HEK293 (cell line): ENCODE measurements around the gene ITSN2.

Source experiments
- CTCF ChIA-PET: fragments of 350-600 bp; formaldehyde crosslinking; extraction: SDS; loops from one replicate; lab custom pipeline; 2021; ENCODE audit warnings: antibody characterized with exemption; lab: Yijun Ruan, JAX
- POLR2A ChIA-PET: fragments of 300-600 bp; formaldehyde crosslinking; extraction: SDS; loops from one replicate; lab custom pipeline; 2020; ENCODE audit warnings: antibody characterized with exemption, inconsistent platforms; lab: Yijun Ruan, JAX
- H3K27ac ChIP-seq: fragments of 200-500 bp; sonication (Bioruptor generic); 2 replicates; pipeline ENCODE4 v1.5.1; 2014; ENCODE audit warnings: low read depth, low read length, control low read depth, inconsistent platforms; ENCODE audit errors: extremely low read depth
- H3K36me3 ChIP-seq, 2 experiments: fragments of 200-500 bp in 1 of 2; sonication (Bioruptor generic) in 1 of 2; 1 replicate in 1 of 2; 2 replicates in 1 of 2; pipeline ENCODE4 v1.5.1; 2014 to 2017; ENCODE audit warnings: inconsistent platforms in 2 of 2, low read length in 2 of 2; ENCODE audit not compliant: control insufficient read depth in 2 of 2, insufficient read depth in 1 of 2
- H3K4me1 ChIP-seq: fragments of 200-500 bp; sonication (Bioruptor generic); 2 replicates; pipeline ENCODE4 v1.5.1; 2014; ENCODE audit warnings: mild to moderate bottlenecking, low read length, inconsistent platforms; ENCODE audit not compliant: control insufficient read depth, insufficient read depth
- H3K4me3 ChIP-seq: 2 replicates; pipeline ENCODE4 v1.5.1; 2011; ENCODE audit warnings: low read depth, mild to moderate bottlenecking, control low read depth, low read length, moderate library complexity
- H3K9me3 ChIP-seq: fragments of 200-500 bp; sonication (Bioruptor generic); 2 replicates; pipeline ENCODE4 v1.5.1; 2014; ENCODE audit warnings: low read depth, low read length, inconsistent platforms; ENCODE audit not compliant: control insufficient read depth, insufficient read depth
- ELK4 ChIP-seq: IDR thresholded peaks from 2 replicates; pipeline ENCODE4 v1.6.1; 2011; ENCODE audit warnings: mild to moderate bottlenecking, low read depth, low read length, borderline replicate concordance
- HIC1 ChIP-seq: fragments of 450-650 bp; formaldehyde crosslinking; IDR thresholded peaks from 2 replicates; pipeline ENCODE4 v1.5.1; 2016; ENCODE audit warnings: missing biosample characterization, missing genetic modification characterization
- KLF17 ChIP-seq: fragments of 450-650 bp; formaldehyde crosslinking; IDR thresholded peaks from 2 replicates; pipeline ENCODE4 v1.5.1; 2016; ENCODE audit warnings: missing biosample characterization, missing genetic modification characterization
- REST ChIP-seq: fragments of 450-650 bp; formaldehyde crosslinking; IDR thresholded peaks from 2 replicates; pipeline ENCODE4 v1.5.1; 2016; ENCODE audit warnings: missing biosample characterization, missing genetic modification characterization
- TRIM28 ChIP-seq: IDR thresholded peaks from 2 replicates; pipeline ENCODE4 v1.6.1; 2011; ENCODE audit warnings: low read length, control low read depth, borderline replicate concordance
- ZBTB49 ChIP-seq: fragments of 450-650 bp; formaldehyde crosslinking; IDR thresholded peaks from 2 replicates; pipeline ENCODE4 v1.5.1; 2016; ENCODE audit warnings: missing biosample characterization, missing genetic modification characterization, low read depth
- ZFP41 ChIP-seq: fragments of 450-650 bp; formaldehyde crosslinking; IDR thresholded peaks from 2 replicates; pipeline ENCODE4 v1.5.1; 2016; ENCODE audit warnings: missing biosample characterization, missing genetic modification characterization, borderline replicate concordance
- ZNF140 ChIP-seq: fragments of 450-650 bp; formaldehyde crosslinking; IDR thresholded peaks from 2 replicates; pipeline ENCODE4 v1.5.1; 2016; ENCODE audit warnings: missing biosample characterization, missing genetic modification characterization
- ZNF146 ChIP-seq: fragments of 450-650 bp; formaldehyde crosslinking; IDR thresholded peaks from 2 replicates; pipeline ENCODE4 v1.5.1; 2016; ENCODE audit warnings: missing biosample characterization, missing genetic modification characterization
- ZNF169 ChIP-seq: fragments of 450-650 bp; formaldehyde crosslinking; IDR thresholded peaks from 2 replicates; pipeline ENCODE4 v1.5.1; 2016; ENCODE audit warnings: missing biosample characterization, missing genetic modification characterization
- ZNF175 ChIP-seq: fragments of 450-650 bp; formaldehyde crosslinking; IDR thresholded peaks from 2 replicates; pipeline ENCODE4 v1.5.1; 2016; ENCODE audit warnings: missing biosample characterization, missing genetic modification characterization
- ZNF202 ChIP-seq: fragments of 450-650 bp; formaldehyde crosslinking; IDR thresholded peaks from 2 replicates; pipeline ENCODE4 v1.5.1; 2016; ENCODE audit warnings: missing biosample characterization, missing genetic modification characterization, borderline replicate concordance
- ZNF221 ChIP-seq: fragments of 450-650 bp; formaldehyde crosslinking; IDR thresholded peaks from 2 replicates; pipeline ENCODE4 v1.5.1; 2017; ENCODE audit warnings: missing biosample characterization, missing genetic modification characterization, borderline replicate concordance
- ZNF223 ChIP-seq: fragments of 450-650 bp; formaldehyde crosslinking; IDR thresholded peaks from 2 replicates; pipeline ENCODE4 v1.5.1; 2016; ENCODE audit warnings: missing biosample characterization, missing genetic modification characterization
- ZNF398 ChIP-seq: fragments of 450-650 bp; formaldehyde crosslinking; IDR thresholded peaks from 2 replicates; pipeline ENCODE4 v1.5.1; 2017; ENCODE audit warnings: missing biosample characterization, missing genetic modification characterization
- ZNF423 ChIP-seq: fragments of 450-650 bp; formaldehyde crosslinking; IDR thresholded peaks from 2 replicates; pipeline ENCODE4 v1.5.1; 2016; ENCODE audit warnings: missing biosample characterization, missing genetic modification characterization
- ZNF664 ChIP-seq: fragments of 450-650 bp; formaldehyde crosslinking; IDR thresholded peaks from 2 replicates; pipeline ENCODE4 v1.5.1; 2016; ENCODE audit warnings: missing biosample characterization, missing genetic modification characterization

The ITSN2 gene

GRCh38 chr2:24210723-24211122 is 149.6 kb downstream of the ITSN2 start (continued):
- TF ChIP-seq ZNF140 (tag by site-specific recombination) = no peak
- no peak for TF ChIP-seq ZNF169
- TF ChIP-seq ZBTB49 = no peak
- TF ChIP-seq ZNF221 = no peak
- TF ChIP-seq ZNF664 (tag by site-specific recombination) = no peak

- POLR2A ChIA-PET = no interaction called here
- Histone ChIP-seq H3K27ac (no peak overlapping the region), H3K4me1 (no peaks in the 10 kb centered on the region), H3K36me3 (peaks cover 0 to 30% of the 10 kb centered on the region in 2 experiments; a peak in 2 of 3 replicates), H3K4me3 (no peak overlapping the region), H3K9me3 (no peaks in the 10 kb centered on the region)
- TF ChIP-seq HIC1 (tag by site-specific recombination) = no peak
- TF ChIP-seq ZNF202 (tag by site-specific recombination) = no peak
- TF ChIP-seq REST (tag by site-specific recombination) = no peak
- TF ChIP-seq ZNF146 (tag by site-specific recombination) = no peak
- TF ChIP-seq ZNF223 (tag by site-specific recombination) = no peak
- TF ChIP-seq TRIM28 = no peak
- TF ChIP-seq ZNF423 (tag by site-specific recombination) = no peak
- no peak for TF ChIP-seq ZFP41 (tag by site-specific recombination)
- no peak for TF ChIP-seq KLF17 (tag by site-specific recombination)
- no peak for TF ChIP-seq ZNF398 (tag by site-specific recombination)
- no peak for TF ChIP-seq ZNF175 (tag by site-specific recombination)
- no peak for TF ChIP-seq ELK4
- CTCF ChIA-PET = interaction anchor here (0.8 kb wide), 1 partner anchor 671 kb away, joined by 3 read pairs; no protein-coding TSS in a partner anchor
These were observed 150.3 kb downstream of the ITSN2 start for GRCh38 chr2:24210106-24210455.
